Mesenchymal stem cell (in vitro differentiated cells and primary cell): ENCODE data around the gene SPAG4.

Source experiments
- DNase-seq: peaks from one replicate; pipeline ENCODE4 v3.0.0-alpha.2; 2013
- H2AFZ ChIP-seq: one replicate; pipeline ENCODE4 v1.6.1; 2013; ENCODE audit warnings: low read depth, mild to moderate bottlenecking, control low read depth, inconsistent platforms, low read length, moderate library complexity
- H2AK5ac ChIP-seq: 2 replicates; pipeline ENCODE4 v1.6.1; 2013; ENCODE audit warnings: low read length, moderate library complexity, mild to moderate bottlenecking, inconsistent platforms; ENCODE audit not compliant: severe bottlenecking
- H2BK120ac ChIP-seq: one replicate; pipeline ENCODE4 v1.6.1; 2013; ENCODE audit warnings: low read depth, mild to moderate bottlenecking, inconsistent platforms, low read length, moderate library complexity
- H2BK12ac ChIP-seq, 2 experiments: one replicate each; pipeline ENCODE4 v1.6.1; 2013; ENCODE audit warnings: inconsistent platforms in 2 of 2, low read length in 2 of 2, mild to moderate bottlenecking in 2 of 2, moderate library complexity in 2 of 2, control low read depth in 1 of 2
- H2BK15ac ChIP-seq: one replicate; pipeline ENCODE4 v1.6.1; 2013; ENCODE audit warnings: mild to moderate bottlenecking, low read depth, inconsistent platforms; ENCODE audit not compliant: poor library complexity, severe bottlenecking
- H2BK5ac ChIP-seq: 2 replicates; pipeline ENCODE4 v1.6.1; 2013; ENCODE audit warnings: low read depth, mild to moderate bottlenecking, low read length, control low read depth, inconsistent platforms; ENCODE audit not compliant: poor library complexity, severe bottlenecking
- H3K14ac ChIP-seq, 2 experiments: one replicate each; pipeline ENCODE4 v1.6.1; 2013; ENCODE audit warnings: inconsistent platforms in 2 of 2, low read length in 2 of 2, control low read depth in 1 of 2, mild to moderate bottlenecking in 1 of 2, moderate library complexity in 1 of 2
- H3K18ac ChIP-seq, 2 experiments: one replicate each; pipeline ENCODE4 v1.6.1; 2013; ENCODE audit warnings: inconsistent platforms in 2 of 2, low read length in 2 of 2, control low read depth in 1 of 2, low read depth in 1 of 2, mild to moderate bottlenecking in 1 of 2
- H3K23ac ChIP-seq, 2 experiments: one replicate each; pipeline ENCODE4 v1.6.1; 2013; ENCODE audit warnings: inconsistent platforms in 2 of 2, low read length in 2 of 2, mild to moderate bottlenecking in 2 of 2, moderate library complexity in 2 of 2, control low read depth in 1 of 2
- H3K27ac ChIP-seq: 2 replicates; pipeline ENCODE4 v1.5.1; 2013; ENCODE audit warnings: mild to moderate bottlenecking, moderate library complexity, low read length, control low read depth, inconsistent platforms; ENCODE audit not compliant: poor library complexity, severe bottlenecking
- H3K27me3 ChIP-seq, 2 experiments: 2 replicates each; pipeline versions ENCODE4 v1.6.1 to v1.7.0; 2013; ENCODE audit warnings: low read length in 2 of 2, mild to moderate bottlenecking in 2 of 2, moderate library complexity in 2 of 2, control low read depth in 1 of 2, inconsistent platforms in 1 of 2; ENCODE audit not compliant: control insufficient read depth in 1 of 2, insufficient read depth in 1 of 2
- H3K36me3 ChIP-seq, 2 experiments: 2 replicates each; pipeline versions ENCODE4 v1.6.1 to v1.7.0; 2013; ENCODE audit warnings: low read length in 2 of 2, control low read depth in 1 of 2, inconsistent platforms in 1 of 2, low read depth in 1 of 2, mild to moderate bottlenecking in 1 of 2; ENCODE audit not compliant: insufficient read depth in 2 of 2, control insufficient read depth in 1 of 2
- H3K4ac ChIP-seq, 2 experiments: one replicate each; pipeline ENCODE4 v1.6.1; 2013; ENCODE audit warnings: inconsistent platforms in 2 of 2, low read length in 2 of 2, mild to moderate bottlenecking in 2 of 2, moderate library complexity in 2 of 2, control low read depth in 1 of 2, low read depth in 1 of 2
- H3K4me1 ChIP-seq: 2 replicates; pipeline ENCODE4 v1.6.1; 2013; ENCODE audit warnings: low read depth, low read length, control low read depth; ENCODE audit not compliant: control insufficient read depth, insufficient read depth
- H3K4me2 ChIP-seq: 2 replicates; pipeline ENCODE4 v1.6.1; 2013; ENCODE audit warnings: low read length, mild to moderate bottlenecking, inconsistent platforms; ENCODE audit not compliant: poor library complexity, severe bottlenecking
- H3K4me3 ChIP-seq, 2 experiments: 2 replicates each; pipeline versions ENCODE4 v1.5.1 to v1.7.0; 2013; ENCODE audit warnings: low read length in 2 of 2, mild to moderate bottlenecking in 2 of 2, control low read depth in 1 of 2, low read depth in 1 of 2; ENCODE audit not compliant: insufficient read depth in 1 of 2
- H3K79me1 ChIP-seq: replicated peaks from 2 replicates; pipeline ENCODE4 v1.6.1; 2013; ENCODE audit warnings: mild to moderate bottlenecking, control low read depth, low read length, inconsistent platforms; ENCODE audit not compliant: poor library complexity, severe bottlenecking
- H3K9ac ChIP-seq: 2 replicates; pipeline ENCODE4 v1.7.0; 2013; ENCODE audit warnings: mild to moderate bottlenecking, low read length, moderate library complexity
- H3K9me3 ChIP-seq: 2 replicates; pipeline ENCODE4 v1.7.0; 2013; ENCODE audit warnings: mild to moderate bottlenecking, low read length; ENCODE audit not compliant: control insufficient read depth
- H4K8ac ChIP-seq: one replicate; pipeline ENCODE4 v1.6.1; 2013; ENCODE audit warnings: inconsistent platforms, mild to moderate bottlenecking, low read length, moderate library complexity
- H4K91ac ChIP-seq: one replicate; pipeline ENCODE4 v1.6.1; 2013; ENCODE audit warnings: mild to moderate bottlenecking, low read length, inconsistent platforms
- WGBS: methylation state at CpG from one replicate; pipeline ENCODE4 v1.1.7; 2013; ENCODE audit warnings: mixed read lengths; 5-methylcytosine and 5-hydroxymethylcytosine counted together

Gene SPAG4

GRCh38 chr20:35617397-35618262, 2.0 kb downstream of the SPAG4 start:
- Histone ChIP-seq H3K36me3 (peaks cover 10 to 14% of the 10 kb centered on the region in 2 experiments), H3K27me3 (no peaks in the 10 kb centered on the region), H3K18ac (peak overlapping the region; percentile 29 to 33), H2BK12ac (peak overlapping the region in 1 of 2 experiments; percentile 73), H3K4ac (peak overlapping the region; percentile 32 to 52), H3K23ac (no peak overlapping the region), H2BK15ac (peak overlapping the region; percentile 61), H2AK5ac (peak overlapping the region; percentile 9), H3K14ac (no peak overlapping the region), H3K9ac (peak overlapping the region; percentile 65), H3K79me1 (peaks cover 8% of the 10 kb centered on the region), H4K91ac (no peak overlapping the region), H3K9me3 (no peaks in the 10 kb centered on the region), H2BK5ac (no peak overlapping the region), H3K4me1 (peaks cover 31% of the 10 kb centered on the region), H3K4me2 (peak overlapping the region; percentile 36), H2AFZ (no peak overlapping the region), H3K4me3 (peak overlapping the region in 1 of 2 experiments; percentile 78), H4K8ac (peak overlapping the region; percentile 13), H3K27ac (no peak overlapping the region), H2BK120ac (peak overlapping the region; percentile 55)
- peak; percentile 77 for DNase-seq
- WGBS = 12% methylated on average over 21 of the region's 22 CpGs

GRCh38 chr20:35618263-35619131, 2.9 kb downstream of the SPAG4 start:
- Histone ChIP-seq H4K91ac (no peak overlapping the region), H3K4me2 (peak overlapping the region; percentile 68), H3K9me3 (no peaks in the 10 kb centered on the region), H2BK15ac (peak overlapping the region; percentile 61), H3K14ac (peak overlapping the region; percentile 0 to 16), H2AFZ (no peak overlapping the region), H2BK12ac (peak overlapping the region in 1 of 2 experiments; percentile 73), H2BK5ac (no peak overlapping the region), H3K4me3 (peak overlapping the region; percentile 51 to 78), H3K36me3 (peaks cover 10 to 14% of the 10 kb centered on the region in 2 experiments), H3K4ac (peak overlapping the region in 1 of 2 experiments; percentile 52), H3K27ac (no peak overlapping the region), H3K4me1 (peaks cover 31% of the 10 kb centered on the region), H2BK120ac (peak overlapping the region; percentile 29), H3K23ac (no peak overlapping the region), H3K9ac (peak overlapping the region; percentile 38), H3K27me3 (no peaks in the 10 kb centered on the region), H4K8ac (peak overlapping the region; percentile 62), H2AK5ac (peak overlapping the region; percentile 9), H3K18ac (peak overlapping the region; percentile 13 to 49), H3K79me1 (peaks cover 8% of the 10 kb centered on the region)
- peak; percentile 42 for DNase-seq
- WGBS = 36% methylated on average over 27 of the region's 35 CpGs

- Histone ChIP-seq H3K27me3 (no peaks in the 10 kb centered on the region), H3K4me1 (peaks cover 31% of the 10 kb centered on the region), H3K9ac (peak overlapping the region; percentile 11), H3K27ac (peak overlapping the region; percentile 27), H2BK120ac (no peak overlapping the region), H3K79me1 (peaks cover 8% of the 10 kb centered on the region), H3K4ac (no peak overlapping the region), H3K14ac (no peak overlapping the region), H4K91ac (no peak overlapping the region), H3K4me2 (peak overlapping the region; percentile 94), H3K9me3 (no peaks in the 10 kb centered on the region), H2BK5ac (no peak overlapping the region), H3K36me3 (peaks cover 10 to 14% of the 10 kb centered on the region in 2 experiments), H3K4me3 (peak overlapping the region; percentile 62 to 78), H2AFZ (peak overlapping the region; percentile 55), H2BK12ac (no peak overlapping the region), H3K18ac (peak overlapping the region in 1 of 2 experiments; percentile 76), H3K23ac (no peak overlapping the region), H2AK5ac (no peak overlapping the region), H4K8ac (peak overlapping the region; percentile 82), H2BK15ac (no peak overlapping the region)
- 6% methylated on average over 44 of the region's 49 CpGs for WGBS
- peak; percentile 87 for DNase-seq
These were observed 3.8 kb downstream of the SPAG4 start for GRCh38 chr20:35619196-35620095.
